Esophagus squamous epithelium (tissue), 4 donors: ENCODE data around the gene SLC34A2.

ENCODE experiments used
- POLR2A ChIP-seq, 4 donors: fragments of 450-650 bp; IDR thresholded peaks; one replicate each; pipeline ENCODE4 v1.6.1; 2017; ENCODE audit warnings: antibody characterized with exemption in 4 of 4, mild to moderate bottlenecking in 4 of 4, moderate library complexity in 3 of 4
- TF ChIP-seq, protein P1 (sequence below), 6 experiments: fragments of 450-650 bp in 4 of 6; fragments of 200-600 bp in 2 of 6; sonication (generic) in 2 of 6; IDR thresholded peaks; one replicate each; pipeline ENCODE4 v1.5.1; 2016 to 2019; ENCODE audit warnings: antibody characterized with exemption in 6 of 6, mild to moderate bottlenecking in 4 of 6, moderate library complexity in 4 of 6

DNA sequence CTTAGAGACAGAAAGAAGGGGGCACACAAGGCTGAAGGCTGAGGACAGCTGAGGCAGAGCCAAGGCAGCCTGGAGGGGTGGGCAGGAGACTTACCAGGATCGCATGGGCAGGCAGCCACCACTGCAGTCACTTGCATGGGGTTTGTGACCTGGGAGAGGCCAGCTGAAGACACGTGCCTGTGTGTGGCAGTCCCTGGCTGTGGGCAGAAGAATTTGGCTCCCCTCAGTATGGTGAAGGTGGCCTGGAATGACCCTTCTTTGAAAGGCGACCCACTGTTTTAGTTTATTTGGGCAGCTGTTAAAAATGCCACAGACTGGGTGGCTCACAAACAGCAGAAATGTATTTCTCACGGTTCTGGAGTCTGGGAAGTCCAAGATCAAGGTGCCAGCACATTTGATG lies 22.1 kb upstream of the SLC34A2 start:
- no peak for TF ChIP-seq POLR2A (IDR thresholded peaks at IDR 0.05)
- TF ChIP-seq, protein P1, sequence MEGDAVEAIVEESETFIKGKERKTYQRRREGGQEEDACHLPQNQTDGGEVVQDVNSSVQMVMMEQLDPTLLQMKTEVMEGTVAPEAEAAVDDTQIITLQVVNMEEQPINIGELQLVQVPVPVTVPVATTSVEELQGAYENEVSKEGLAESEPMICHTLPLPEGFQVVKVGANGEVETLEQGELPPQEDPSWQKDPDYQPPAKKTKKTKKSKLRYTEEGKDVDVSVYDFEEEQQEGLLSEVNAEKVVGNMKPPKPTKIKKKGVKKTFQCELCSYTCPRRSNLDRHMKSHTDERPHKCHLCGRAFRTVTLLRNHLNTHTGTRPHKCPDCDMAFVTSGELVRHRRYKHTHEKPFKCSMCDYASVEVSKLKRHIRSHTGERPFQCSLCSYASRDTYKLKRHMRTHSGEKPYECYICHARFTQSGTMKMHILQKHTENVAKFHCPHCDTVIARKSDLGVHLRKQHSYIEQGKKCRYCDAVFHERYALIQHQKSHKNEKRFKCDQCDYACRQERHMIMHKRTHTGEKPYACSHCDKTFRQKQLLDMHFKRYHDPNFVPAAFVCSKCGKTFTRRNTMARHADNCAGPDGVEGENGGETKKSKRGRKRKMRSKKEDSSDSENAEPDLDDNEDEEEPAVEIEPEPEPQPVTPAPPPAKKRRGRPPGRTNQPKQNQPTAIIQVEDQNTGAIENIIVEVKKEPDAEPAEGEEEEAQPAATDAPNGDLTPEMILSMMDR (IDR thresholded peaks at IDR 0.05) = no peak
